Middle frontal gyrus (tissue), 1 donor: ENCODE measurements around the gene FTO.
"Not testable (repeated sequence)": the region's sequence is repeated elsewhere in the genome, so short reads cannot be mapped to it uniquely, and the experiment has no call there.

Source experiments
- DNase-seq: peaks from one replicate; pipeline ENCODE4 v3.0.0-alpha.2; 2015; ENCODE audit warnings: low spot score; ENCODE audit errors: extremely low spot score

The FTO gene

GRCh38 chr16:53855511-53855910, 151.6 kb downstream of the FTO start:
- DNase-seq = no peak

GRCh38 chr16:53859995-53860540, 156.1 kb downstream of the FTO start:
- no peak for DNase-seq

GRCh38 chr16:53863861-53864260, 159.9 kb downstream of the FTO start:
- DNase-seq = no peak

- no peak for DNase-seq
Measured at GRCh38 chr16:53864819-53865493, 161.0 kb downstream of the FTO start.

- DNase-seq = no peak
Measured at GRCh38 chr16:53865494-53865863, 161.5 kb downstream of the FTO start.

GRCh38 chr16:53866520-53866919, 162.6 kb downstream of the FTO start:
- DNase-seq = no peak

- DNase-seq = no peak
Measured at GRCh38 chr16:53870831-53871230, 166.9 kb downstream of the FTO start.

- DNase-seq = no peak
Measured at GRCh38 chr16:53872248-53873221, 168.6 kb downstream of the FTO start.

GRCh38 chr16:53876811-53877210, 172.9 kb downstream of the FTO start:
- DNase-seq = no peak

- no peak for DNase-seq
Measured at GRCh38 chr16:53878216-53878615, 174.3 kb downstream of the FTO start.

GRCh38 chr16:53881371-53881770, 177.4 kb downstream of the FTO start:
- no peak for DNase-seq

- no peak for DNase-seq
Measured at GRCh38 chr16:53882310-53882709, 178.4 kb downstream of the FTO start.

- DNase-seq = no peak
Measured at GRCh38 chr16:53884748-53885147, 180.8 kb downstream of the FTO start.

GRCh38 chr16:53886482-53887378, 182.8 kb downstream of the FTO start:
- DNase-seq = no peak

GRCh38 chr16:53888222-53888621, 184.3 kb downstream of the FTO start:
- no peak for DNase-seq

GRCh38 chr16:53890877-53891276, 186.9 kb downstream of the FTO start:
- DNase-seq = not testable (repeated sequence)

GRCh38 chr16:53891409-53892139, 187.6 kb downstream of the FTO start:
- no peak for DNase-seq

- DNase-seq = peak; percentile 70
Measured at GRCh38 chr16:53892155-53892554, 188.2 kb downstream of the FTO start.

GRCh38 chr16:53893731-53894435, 189.9 kb downstream of the FTO start:
- DNase-seq = no peak

GRCh38 chr16:53894686-53895085, 190.7 kb downstream of the FTO start:
- no peak for DNase-seq
